NCI-H526 (cell line): ENCODE data around the gene SLC39A10.
"Not testable (repeated sequence)": the region's sequence is repeated elsewhere in the genome, so short reads cannot be mapped to it uniquely, and the experiment has no call there.

ENCODE experiments used
- DNase-seq, 2 experiments: peaks; one replicate each; lab custom pipeline; 2025; lab: John Stamatoyannopoulos, UW

The SLC39A10 gene

DNA sequence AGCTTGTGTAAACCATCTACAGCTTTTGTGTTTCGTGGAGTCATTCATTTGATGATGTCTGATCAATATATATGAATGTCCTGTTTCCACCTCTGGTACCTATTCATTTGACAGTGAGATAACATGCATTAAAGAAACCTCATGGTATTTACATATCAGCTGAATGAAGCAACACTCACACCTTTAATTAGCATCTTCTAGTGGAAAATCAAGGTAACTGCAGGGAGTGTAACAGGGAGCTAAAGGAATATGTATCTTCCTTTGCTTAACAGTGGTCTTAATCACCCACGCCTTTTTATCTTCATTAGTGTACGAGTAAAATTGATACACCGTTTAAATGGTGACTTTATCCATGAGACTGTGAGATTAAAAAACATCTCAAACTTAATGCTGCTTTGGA is 15.6 kb downstream of the SLC39A10 start:
- peak in 1 of 2 experiments; percentile 8 for DNase-seq

DNA sequence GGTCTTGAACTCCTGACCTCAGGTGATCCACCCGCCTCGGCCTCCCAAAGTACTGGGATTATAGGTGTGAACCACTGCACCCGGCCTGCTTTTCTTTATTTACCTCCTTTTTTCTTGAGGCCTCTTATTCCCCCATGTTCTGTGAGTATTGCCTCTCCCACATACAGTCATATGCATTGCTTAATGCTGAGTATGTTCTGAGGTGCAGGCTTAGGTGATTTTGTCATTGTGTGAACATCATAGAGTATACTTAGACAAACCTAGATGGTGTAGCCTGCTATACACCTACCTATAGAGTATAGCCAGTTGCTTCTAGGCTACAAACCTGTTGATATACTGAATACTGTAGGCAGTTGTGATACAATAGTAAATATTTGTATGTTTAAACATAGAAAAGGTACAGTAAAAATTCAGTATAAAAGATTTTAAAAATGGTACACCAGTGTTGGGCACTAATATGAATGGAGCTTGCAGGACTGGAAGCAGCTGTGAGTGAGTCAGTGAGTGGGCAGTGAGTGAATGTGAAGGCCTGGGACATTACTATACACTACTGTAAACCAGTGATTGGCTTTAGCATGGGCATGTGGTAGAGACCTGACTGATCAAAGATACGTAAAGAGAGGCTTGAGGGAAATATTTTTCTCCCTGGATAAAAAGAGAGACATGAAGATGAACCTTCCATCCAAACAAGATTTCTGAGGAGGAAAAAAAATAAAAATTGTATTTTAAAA is 17.6 kb downstream of the SLC39A10 start:
- no peak for DNase-seq

DNA sequence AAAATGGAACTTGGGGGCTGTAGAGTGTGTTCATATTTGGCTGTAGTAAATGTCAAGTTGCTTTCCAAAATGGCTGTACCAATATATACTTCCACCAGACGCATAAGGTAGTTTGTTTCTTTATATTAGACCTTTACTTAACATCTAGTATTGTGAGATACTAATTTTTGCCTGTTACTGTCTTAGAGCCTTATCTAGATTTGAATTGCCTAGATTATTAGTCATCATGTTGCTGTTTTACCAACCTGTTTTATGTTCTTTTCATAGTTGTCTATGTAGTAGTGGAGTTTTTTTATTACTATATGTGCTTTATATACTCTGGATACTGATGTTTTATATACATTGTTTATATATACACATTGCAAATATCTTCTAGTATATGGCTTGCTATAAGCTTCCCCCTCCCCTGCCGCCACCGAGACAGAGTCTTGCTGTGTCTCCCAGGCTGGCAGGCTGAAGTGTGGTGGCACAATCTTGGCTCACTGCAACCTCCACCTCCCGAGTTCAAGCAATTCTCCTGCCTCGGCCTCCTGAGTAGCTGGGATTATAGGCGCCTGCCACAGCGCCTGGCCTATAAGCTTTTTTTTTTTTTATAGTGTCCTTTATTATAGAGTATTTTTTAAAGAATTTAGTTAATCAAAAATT is 18.9 kb downstream of the SLC39A10 start:
- no peak for DNase-seq

DNA sequence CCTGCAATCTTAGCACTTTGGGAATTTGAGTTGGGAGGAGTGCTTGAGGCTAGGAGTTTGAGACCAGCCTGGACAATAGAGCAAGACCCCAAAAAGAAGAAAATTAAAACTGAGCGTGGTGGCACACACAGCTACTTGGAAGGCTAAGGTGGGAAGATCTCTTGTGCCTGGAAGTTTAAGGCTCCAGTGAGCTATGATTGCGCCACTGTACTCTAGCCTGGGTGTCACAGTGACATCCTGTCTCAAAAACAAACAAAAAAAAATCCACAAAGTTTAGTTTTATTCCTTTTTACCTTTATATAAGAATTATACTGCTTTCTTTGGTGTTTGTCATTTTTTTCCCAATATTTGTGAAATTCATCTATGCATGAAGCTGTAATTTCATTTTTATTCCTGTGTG is 20.3 kb downstream of the SLC39A10 start:
- no peak for DNase-seq

DNA sequence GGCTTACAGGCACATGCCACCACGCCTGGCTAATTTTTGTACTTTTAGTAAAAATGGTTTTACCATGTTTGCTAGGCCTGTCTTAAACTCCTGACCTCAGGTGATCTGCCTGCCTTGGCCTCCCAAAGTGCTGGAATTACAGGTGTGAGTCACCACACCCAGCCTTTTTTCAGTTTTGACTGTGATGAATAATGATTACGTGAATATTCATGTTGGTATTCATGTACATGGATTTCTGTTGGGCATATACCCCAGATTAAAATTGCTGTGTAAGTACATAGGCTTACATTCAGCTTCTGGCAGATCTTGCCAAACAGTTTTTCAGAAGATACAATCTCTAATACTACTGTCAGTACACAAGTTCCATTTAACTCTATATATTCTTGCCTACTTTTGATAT is 20.9 kb downstream of the SLC39A10 start:
- no peak for DNase-seq

DNA sequence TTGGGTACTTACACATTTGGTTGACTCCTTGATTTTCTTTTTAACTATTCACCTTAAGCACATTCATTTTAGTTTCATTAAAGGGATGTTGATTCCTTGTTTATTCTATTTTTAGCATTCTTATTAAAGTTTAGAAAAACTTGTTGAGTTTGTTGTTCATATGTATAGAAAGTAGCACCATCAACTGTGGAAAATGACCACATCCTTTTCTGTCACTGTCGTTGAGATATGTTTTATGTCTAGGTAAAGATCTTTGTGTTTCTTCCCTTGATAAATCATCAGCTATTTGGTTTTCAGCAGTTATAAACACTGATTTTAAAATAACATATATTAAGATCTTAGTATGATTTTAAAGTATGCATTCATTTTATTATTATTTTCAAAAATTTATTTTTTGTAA is 25.1 kb downstream of the SLC39A10 start:
- DNase-seq = no peak

DNA sequence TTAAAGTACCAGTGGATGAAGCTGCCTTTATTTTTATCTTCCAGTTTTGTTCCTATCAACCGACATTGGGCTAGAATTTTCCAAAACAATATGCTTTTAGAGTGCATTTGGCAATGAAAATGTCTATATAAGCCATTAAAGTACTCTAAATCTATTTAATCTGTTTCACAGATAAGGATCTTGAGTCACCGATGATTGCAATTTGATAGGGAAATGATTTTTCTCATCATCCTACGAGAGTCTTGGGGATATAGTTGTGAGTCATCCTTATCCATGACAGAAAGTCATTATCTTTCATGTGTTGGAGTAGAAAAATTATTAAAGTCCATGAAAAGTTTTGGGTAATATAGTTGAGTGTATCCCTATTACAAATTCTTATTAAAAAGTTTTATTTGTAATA is 26.1 kb downstream of the SLC39A10 start:
- no peak for DNase-seq

DNA sequence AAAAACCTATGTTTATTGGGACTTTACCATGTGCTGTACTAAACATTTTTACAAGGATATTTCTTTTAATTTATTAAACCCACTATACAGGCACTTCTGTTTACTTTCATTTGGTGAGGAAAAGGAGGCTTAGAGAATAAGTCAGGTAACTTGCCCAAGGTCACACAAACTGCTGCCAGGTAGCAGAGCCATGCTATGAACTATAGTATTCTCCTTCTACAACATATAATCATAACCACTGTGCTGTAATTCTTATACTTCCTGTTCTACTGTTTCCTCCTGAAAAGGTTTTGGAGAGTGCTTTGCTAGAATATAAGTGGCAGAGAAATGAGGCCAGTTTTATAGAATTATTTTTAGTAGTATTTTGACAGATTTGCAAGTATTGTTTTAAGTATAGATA is 29.5 kb downstream of the SLC39A10 start:
- DNase-seq = no peak

DNA sequence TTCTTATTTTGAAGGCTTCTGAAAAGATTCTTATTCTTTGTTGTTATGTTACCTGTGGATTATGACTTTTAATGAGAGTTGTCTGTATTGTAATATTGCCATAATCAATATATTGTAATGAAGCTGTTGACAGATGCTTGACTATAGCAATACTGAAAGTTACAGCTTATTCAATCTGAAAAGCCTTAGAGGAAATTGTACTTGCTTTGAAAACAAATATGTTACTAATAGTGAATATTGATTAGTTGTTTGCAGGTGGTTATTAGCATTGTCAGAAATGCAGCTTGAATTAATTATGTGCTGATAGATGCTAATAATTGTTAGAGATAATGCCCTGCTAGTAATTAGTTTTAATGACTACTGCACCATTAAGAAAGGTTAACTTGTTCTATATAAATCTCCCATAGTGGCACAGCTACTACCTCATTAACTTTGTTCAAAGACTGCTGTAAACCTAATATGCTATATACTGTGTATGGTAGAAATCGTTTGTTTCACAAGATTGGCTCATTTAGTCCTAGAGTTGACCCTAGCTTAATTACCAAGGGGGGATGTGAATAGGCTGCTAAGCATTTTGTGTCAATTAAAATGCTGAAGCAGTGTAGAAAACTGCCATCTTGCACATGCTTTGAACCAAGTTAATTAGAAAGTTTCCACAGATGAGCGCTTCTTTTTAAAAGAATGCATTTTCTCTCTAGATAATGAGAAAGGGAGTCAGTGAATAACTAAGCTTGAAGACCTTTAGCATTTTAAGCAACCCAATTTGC is 30.5 kb downstream of the SLC39A10 start:
- DNase-seq = no peak

DNA sequence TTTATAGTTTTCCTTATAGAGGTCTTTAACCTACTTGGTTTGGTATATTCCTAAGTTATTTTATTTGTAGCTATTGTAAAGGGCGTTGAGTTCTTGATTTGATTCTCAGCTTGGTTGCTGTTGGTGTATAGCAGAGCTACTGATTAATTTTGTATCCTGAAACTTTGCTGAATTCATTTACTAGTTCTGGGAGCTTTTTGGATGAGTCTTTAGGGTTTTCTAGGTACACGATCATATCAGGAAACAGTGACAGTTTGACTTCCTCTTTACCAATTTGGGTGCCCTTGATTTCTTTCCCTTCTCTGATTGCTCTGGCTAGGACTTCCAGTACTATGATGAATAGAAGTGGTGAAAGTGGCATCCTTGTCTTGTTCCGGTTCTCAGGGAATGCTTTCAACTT is 35.5 kb downstream of the SLC39A10 start:
- not testable (repeated sequence) for DNase-seq

DNA sequence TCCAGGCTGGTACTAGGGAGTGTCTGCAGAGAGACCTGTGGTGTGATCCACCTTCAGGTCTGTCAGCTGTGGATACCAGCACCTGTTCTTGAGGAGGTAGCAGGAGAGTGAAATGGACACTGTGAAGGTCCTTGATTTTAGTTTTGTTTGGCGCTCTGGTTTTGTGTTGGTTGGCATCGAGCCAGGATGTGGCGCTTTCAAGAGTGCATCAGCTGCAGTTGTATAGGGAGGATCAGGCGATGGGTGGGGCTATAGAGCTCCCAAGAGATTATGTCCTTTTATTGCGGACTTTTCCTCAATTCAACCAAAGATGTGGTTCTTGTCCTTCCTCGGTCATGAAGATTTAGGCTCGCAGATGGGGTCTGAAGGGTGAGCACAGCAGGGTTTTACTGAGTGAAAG is 37.5 kb downstream of the SLC39A10 start:
- DNase-seq = no peak

DNA sequence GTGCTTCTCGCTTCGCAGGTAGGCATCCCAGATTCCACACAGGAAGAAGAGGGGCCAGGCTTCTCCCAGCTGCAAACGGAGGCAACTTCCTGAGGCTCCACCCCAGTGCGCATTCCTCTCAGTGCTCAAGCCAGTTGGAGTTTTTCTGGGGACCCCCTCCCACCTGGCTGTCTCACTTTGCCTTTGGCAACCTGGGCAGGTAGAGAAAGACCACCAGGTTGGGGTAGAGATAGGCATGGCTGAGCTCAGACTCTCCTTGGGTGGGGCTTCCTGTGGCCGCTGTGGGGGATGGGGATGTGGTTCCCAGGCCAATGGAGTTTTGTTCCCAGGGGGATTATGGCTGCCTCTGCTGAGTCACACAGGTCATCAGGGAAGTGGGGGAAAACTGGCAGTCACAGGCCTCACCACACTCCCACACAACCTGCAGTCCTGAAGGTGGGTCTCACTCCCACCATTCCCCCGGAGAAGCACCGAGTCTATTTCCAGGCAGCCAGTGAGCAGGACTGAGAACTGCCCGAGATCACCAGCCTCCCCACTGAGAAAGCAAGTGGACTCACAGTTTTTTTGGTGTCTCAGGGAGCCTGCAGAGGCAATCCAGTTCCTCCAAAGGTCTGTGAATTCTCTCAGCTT is 38.1 kb downstream of the SLC39A10 start:
- DNase-seq = no peak

DNA sequence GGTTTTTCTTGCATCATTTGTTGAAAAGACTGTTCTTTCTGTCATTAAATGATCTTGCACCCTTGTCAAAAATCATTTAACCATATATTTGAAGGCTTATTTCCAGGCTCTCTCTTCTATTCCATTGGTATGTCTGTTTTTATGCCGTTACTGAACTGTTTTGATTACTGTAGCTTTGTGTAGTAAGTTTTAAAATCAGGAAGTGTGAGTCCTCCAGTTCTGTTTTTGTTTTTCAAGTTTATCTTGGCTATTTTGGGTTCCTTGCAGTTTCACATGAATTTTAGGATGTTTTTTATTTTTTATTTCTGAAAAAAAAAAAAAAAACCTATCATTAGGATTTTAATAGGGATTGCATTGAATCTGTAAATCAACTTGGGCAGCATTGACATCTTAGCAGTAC is 39.0 kb downstream of the SLC39A10 start:
- no peak for DNase-seq

DNA sequence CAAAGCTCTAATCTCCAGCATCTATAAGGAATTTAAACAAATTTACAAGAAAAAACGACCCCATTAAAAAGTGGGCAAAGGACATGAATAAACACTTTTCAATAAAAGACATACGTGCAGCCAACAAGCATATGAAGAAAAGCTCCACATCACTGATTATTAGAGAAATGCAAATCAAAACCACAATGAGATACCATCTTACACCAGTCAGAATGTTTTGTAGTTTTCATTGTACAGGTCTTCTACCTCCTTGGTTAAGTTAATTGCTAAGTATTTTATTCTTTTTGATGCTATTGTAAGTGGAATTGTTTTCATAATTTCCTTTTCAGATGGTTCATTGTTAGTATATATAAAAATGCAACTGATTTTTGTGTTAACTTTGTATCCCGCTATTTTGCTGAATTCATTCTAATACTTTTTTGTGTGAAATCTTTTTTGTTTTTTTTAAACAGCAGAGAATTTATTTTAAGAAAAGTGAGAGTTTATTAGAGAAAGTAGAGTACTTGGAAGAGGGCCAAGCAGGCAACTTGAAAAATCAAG is 40.7 kb downstream of the SLC39A10 start:
- DNase-seq = peak in 1 of 2 experiments; percentile 5

DNA sequence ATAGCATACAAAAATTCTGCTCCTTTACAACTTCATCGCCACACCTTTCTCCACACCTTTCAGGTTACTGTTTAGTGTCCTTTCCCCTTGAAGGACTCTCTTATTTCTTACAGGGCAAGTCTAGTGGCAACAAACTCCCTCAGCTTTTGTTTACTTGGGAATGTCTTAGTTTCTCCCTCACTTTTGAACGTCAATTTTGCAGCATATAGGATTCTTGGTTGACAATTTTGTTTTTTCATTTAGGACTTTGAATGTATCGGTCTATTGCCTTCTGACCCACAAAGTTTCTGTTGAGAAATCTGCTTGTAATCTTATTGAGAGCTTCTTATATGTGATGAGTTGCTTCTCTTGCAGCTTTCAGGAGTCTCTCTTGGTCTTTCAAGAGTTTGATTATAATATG is 43.5 kb downstream of the SLC39A10 start:
- DNase-seq = no peak

DNA sequence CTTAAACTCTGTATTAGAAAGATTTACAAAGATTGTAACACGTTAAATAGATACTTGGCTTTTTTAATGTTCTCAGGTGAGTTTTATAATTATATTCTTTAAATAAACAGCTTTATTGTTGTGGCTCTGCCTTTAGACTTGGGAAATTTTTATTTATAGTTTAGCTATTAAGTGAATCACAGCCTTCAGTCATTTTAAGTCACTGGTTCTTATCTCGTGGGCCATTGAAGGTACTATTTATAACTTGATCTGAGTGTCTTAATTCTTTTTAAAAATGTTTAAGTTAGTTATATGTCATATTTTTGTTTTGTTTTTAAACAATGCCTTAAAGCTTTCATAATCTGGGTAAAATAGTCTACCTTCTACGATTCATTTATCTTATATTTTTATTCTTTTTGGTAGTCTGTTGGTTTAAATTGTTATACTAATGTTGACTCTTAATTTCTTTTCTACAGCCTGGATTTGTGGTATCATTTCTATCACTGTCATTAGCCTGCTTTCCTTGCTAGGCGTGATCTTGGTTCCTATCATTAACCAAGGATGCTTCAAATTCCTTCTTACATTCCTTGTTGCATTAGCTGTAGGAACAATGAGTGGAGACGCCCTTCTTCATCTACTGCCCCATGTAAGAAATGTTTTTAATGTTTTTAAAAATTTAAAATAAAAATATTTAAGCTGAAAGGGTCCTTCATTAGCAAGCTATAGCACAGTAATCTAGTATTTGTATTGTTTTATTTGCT is 49.3 kb downstream of the SLC39A10 start:
- DNase-seq = no peak

DNA sequence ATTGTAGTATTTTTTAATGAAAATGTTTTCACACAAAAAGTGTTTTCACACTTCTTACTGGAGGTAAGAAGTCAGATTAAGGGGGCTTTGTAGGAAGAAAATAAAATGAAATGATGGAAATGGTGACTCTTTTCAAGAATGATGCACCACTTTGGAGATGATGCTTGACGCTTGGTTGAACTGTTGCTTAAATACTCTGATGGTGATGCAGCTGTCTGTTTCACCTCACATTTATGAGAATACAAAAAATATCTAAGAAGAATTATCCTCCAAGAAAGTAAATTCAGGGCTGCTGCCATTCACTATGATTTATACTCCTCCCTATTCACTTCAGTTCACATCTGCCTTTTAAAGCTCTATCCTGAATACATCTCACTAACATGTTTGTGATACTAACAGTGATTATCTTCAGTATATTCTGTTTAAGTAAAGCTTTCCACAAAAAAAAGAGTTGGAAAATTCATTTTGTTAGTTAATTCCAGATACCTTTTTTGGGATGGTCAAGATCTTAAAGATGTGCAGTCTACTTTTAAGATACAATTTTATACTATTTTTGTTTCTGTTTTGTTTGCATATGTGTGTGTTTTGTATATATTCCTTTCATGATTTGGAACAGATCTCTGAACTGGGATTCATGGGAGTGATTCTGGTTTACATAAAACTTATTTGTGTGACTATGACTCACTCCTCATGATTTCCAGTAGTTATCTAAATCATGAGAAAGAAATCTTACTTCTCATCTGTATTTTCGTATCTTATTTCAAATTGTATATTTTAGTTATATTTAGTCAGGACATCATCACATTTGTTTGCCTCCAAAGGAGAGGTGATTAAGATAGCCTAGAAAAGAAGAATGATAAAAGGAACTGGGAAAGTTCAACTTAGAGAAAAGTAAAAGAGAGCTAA is 53.1 kb downstream of the SLC39A10 start:
- no peak for DNase-seq

DNA sequence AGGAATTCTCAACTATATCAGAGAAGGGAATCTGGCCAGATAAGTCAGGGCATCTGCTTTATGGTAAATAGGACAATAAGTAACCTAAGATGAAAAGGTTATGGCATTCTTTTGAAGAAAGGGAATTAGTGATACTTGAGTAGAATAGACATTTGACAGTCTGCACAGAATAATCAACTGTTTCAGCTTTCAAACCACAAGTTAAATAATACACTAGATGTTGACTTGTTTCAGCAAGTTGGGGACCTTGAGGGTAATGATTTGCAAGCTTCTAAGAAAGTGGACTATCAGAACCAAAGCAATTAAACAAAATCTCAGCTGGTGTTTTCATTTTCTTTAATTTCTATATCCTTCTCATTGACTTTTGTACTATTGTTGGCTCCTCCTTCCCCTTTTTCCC is 54.5 kb downstream of the SLC39A10 start:
- no peak for DNase-seq

DNA sequence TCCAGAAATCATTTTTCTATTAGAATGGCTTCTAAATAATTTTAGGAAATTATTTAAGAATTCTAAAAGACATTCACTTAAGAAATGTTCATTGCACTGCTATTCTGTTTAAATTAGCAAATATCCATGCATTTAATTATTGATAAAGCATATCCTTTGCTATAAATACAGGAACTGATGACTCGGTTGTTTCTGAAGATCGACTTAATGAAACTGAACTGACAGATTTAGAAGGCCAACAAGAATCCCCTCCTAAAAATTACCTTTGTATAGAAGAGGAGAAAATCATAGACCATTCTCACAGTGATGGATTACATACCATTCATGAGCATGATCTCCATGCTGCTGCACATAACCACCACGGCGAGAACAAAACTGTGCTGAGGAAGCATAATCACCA is 59.4 kb downstream of the SLC39A10 start:
- DNase-seq = no peak

DNA sequence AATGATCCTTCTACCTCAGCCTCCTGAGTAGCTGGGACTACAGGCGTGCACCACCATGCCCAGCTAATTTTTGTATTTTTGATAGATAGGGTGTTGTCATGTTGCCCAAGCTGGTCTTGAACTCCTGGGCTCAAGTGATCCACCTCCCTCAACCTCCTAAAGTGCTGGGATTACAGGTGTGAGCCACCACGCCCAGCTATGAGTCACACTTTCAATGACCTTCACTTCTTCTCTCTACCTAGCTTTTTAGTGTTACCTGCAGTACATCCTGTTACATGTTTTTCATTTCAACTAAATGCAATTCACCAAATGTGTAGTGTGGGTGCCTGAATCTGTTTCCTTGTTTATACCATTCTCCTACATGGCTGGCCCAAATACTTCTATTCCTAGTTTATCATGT is 64.0 kb downstream of the SLC39A10 start:
- no peak for DNase-seq

DNA sequence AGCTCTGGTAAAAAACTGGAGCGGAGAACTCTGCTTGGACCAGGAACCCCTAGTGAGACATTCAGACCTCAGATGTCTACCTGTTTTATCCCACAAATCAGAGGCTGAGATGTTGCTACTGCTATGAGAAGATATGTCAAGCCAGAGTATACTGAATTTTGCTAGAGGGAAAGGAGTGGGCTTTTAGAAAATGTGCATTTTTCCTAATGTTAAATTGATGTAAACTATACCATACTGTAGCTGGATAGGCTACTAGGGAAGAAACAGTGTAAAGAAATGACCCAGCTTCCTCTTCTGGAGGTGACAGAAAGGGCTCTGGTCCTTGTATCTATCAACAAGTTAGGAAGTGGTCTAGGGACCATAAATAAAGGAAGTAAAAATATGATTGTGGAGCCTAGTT is 65.0 kb downstream of the SLC39A10 start:
- no peak for DNase-seq
